A673 (cell line): Measurements from ENCODE around the gene ATP10A. TPM values are rescaled to one million over a fixed set of nuclear protein-coding genes. Genes with fewer than 3 reads are reported as not detected.

Experiments
- BruUV-seq: library from RNA; stranded (reverse); fragments of 400-500 nt; replicated peaks from 2 replicates; lab custom pipeline; 2021; lab: Mats Ljungman, UMichigan
- CTCF ChIA-PET: fragments of 300-600 bp; sonication (Branson Sonifier 250); formaldehyde crosslinking; loops from one replicate; lab custom pipeline; 2022; ENCODE audit warnings: antibody characterized with exemption; lab: Charles Lee
- POLR2A ChIA-PET: fragments of 300-600 bp; sonication (Branson Sonifier 250); formaldehyde crosslinking; loops from one replicate; lab custom pipeline; 2022; ENCODE audit warnings: antibody characterized with exemption; ENCODE audit not compliant: low non-redundant PET; lab: Charles Lee
- DNase-seq: peaks from one replicate; pipeline ENCODE4 v3.0.0-alpha.2; 2015; ENCODE audit warnings: low spot score
- H3K27ac ChIP-seq: fragments of 200-600 bp; sonication (generic); 2 replicates; pipeline ENCODE4 v1.5.1; 2016; ENCODE audit warnings: mixed run types, low read depth, mild to moderate bottlenecking, mixed read lengths, antibody characterized with exemption, low read length; ENCODE audit not compliant: poor library complexity, severe bottlenecking
- H3K27me3 ChIP-seq: fragments of 200-600 bp; sonication (generic); replicated peaks from 2 replicates; pipeline ENCODE4 v1.6.1; 2017; ENCODE audit warnings: mixed run types, low read depth, mild to moderate bottlenecking, mixed read lengths, antibody characterized with exemption, low read length; ENCODE audit not compliant: insufficient read depth, poor library complexity
- H3K36me3 ChIP-seq: fragments of 200-600 bp; sonication (generic); 2 replicates; pipeline ENCODE4 v1.6.1; 2016; ENCODE audit warnings: mixed run types, mild to moderate bottlenecking, mixed read lengths, antibody characterized with exemption, low read length; ENCODE audit not compliant: insufficient read depth, poor library complexity, severe bottlenecking
- H3K4me1 ChIP-seq: fragments of 200-600 bp; sonication (generic); 2 replicates; pipeline ENCODE4 v1.6.1; 2017; ENCODE audit warnings: mixed run types, mild to moderate bottlenecking, mixed read lengths, antibody characterized with exemption, low read length; ENCODE audit not compliant: insufficient read depth, poor library complexity, severe bottlenecking
- H3K4me3 ChIP-seq: fragments of 200-600 bp; sonication (generic); 2 replicates; pipeline ENCODE4 v1.5.1; 2016; ENCODE audit warnings: low read depth, mixed run types, mild to moderate bottlenecking, mixed read lengths, low read length; ENCODE audit not compliant: poor library complexity, severe bottlenecking
- H3K9me3 ChIP-seq: fragments of 200-600 bp; sonication (generic); 2 replicates; pipeline ENCODE4 v1.6.1; 2016; ENCODE audit warnings: mixed run types, low read depth, mild to moderate bottlenecking, mixed read lengths, antibody characterized with exemption, low read length; ENCODE audit not compliant: poor library complexity, severe bottlenecking
- CTCF ChIP-seq: fragments of 300-800, 200-600 bp; sonication (generic); conservative IDR thresholded peaks from 2 replicates; pipeline ENCODE4 v1.5.1; 2017; ENCODE audit warnings: low read depth, mild to moderate bottlenecking, antibody characterized with exemption, low read length, moderate library complexity, mixed read lengths
- EZH2 ChIP-seq: fragments of 200-600 bp; sonication (generic); IDR thresholded peaks from 2 replicates; pipeline ENCODE4 v1.6.1; 2017; ENCODE audit warnings: borderline replicate concordance, low read depth, mild to moderate bottlenecking, mixed read lengths, antibody characterized with exemption, low read length; ENCODE audit not compliant: poor library complexity, severe bottlenecking
- intact Hi-C: fragments of 100-400 bp; cut with micrococcal nuclease; formaldehyde crosslinking; loops from one replicate; pipeline ENCODE4 v1.10.0; 2022; ENCODE audit not compliant: unreplicated experiment
- total RNA-seq: library from RNA; stranded (reverse); gene quantifications from 2 replicates; pipeline ENCODE4 v1.2.3, GENCODE V29; 2021

Gene ATP10A
- total RNA-seq, 1 experiment from 2014 or later = not detected

DNA sequence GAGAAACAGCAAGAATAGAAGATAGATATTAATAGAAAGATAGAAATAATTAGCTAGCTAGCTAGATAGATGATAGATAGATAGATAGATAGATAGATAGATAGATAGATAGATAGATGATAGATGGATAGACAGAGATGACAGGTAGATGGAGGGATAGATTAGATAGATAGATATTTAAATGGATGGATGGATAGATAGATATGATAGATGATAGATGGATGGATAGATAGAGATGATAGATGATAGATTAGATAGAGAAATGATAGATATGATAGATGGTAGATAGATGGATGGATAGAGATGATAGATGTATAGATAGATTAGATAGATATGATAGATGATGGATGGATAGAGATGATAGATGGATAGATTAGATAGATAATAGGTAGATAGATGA, 8.3 kb upstream of the ATP10A start:
- CTCF ChIA-PET = no interaction called here
- H3K27ac ChIP-seq = no peak overlapping the region
- TF ChIP-seq EZH2 = no peak
- no peak for TF ChIP-seq CTCF
- H3K9me3 ChIP-seq = peaks cover 3% of the 10 kb centered on the region
- H3K4me1 ChIP-seq = no peaks in the 10 kb centered on the region
- H3K4me3 ChIP-seq = no peak overlapping the region
- no peaks in the 10 kb centered on the region for H3K27me3 ChIP-seq
- POLR2A ChIA-PET = no interaction called here
- intact Hi-C loops = no loop called here
- DNase-seq = no peak
- no TSS peak for BruUV-seq
- no peaks in the 10 kb centered on the region for H3K36me3 ChIP-seq

DNA sequence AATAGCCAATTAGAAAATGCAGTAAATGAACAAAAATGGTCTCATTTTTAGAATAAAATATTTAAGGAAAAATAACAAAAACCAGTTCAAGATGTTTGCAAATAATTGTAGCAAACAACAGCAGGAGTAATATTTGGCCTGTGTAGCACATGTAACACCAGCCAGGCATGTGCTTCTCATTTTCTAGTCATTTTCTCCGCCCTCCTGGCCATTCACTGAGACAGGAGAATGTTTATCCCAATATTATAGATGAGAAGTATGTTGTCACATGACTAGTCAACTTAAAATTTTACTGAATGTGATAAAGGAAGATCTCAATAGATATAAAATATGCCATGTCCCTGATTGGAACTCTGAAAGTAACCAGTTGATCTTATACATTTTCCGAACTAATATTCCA, 7.8 kb upstream of the ATP10A start:
- DNase-seq = no peak
- Histone ChIP-seq H3K36me3 (no peaks in the 10 kb centered on the region), H3K27me3 (no peaks in the 10 kb centered on the region), H3K4me1 (no peaks in the 10 kb centered on the region), H3K4me3 (no peak overlapping the region), H3K27ac (no peak overlapping the region), H3K9me3 (peaks cover 3% of the 10 kb centered on the region)
- BruUV-seq = no TSS peak
- CTCF ChIA-PET = no interaction called here
- TF ChIP-seq CTCF (no peak), EZH2 (no peak)
- intact Hi-C loops = no loop called here
- POLR2A ChIA-PET = no interaction called here

DNA sequence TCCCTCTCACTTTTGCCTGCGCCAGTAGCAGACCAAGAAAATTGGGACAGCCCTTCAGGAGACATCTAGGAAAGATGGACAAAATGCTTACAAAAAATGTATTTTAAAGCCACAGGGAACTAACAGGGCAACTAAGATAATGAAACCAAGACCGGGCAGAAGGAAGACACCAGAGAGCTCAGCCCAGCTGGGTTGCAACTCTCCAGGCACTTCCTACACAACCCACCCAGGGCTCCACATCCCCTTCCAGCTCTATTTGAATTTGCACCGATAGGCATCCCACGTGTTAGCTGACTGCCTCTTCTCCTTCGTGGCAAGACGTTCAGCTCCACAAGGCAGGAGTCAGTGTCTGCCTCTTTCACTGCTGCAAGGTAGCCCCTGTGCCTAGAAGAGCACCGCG, 6.6 kb upstream of the ATP10A start:
- ChIA-PET CTCF (no interaction called here), POLR2A (no interaction called here)
- Histone ChIP-seq H3K27me3 (no peaks in the 10 kb centered on the region), H3K27ac (no peak overlapping the region), H3K9me3 (peaks cover 3% of the 10 kb centered on the region), H3K4me3 (no peak overlapping the region), H3K4me1 (no peaks in the 10 kb centered on the region), H3K36me3 (no peaks in the 10 kb centered on the region)
- DNase-seq = no peak
- BruUV-seq = no TSS peak
- intact Hi-C loops = no loop called here
- TF ChIP-seq EZH2 = no peak
- TF ChIP-seq CTCF = no peak
